HEK293 (cell line): ENCODE results near the gene SLC38A8.

Source experiments
- TF ChIP-seq, protein P1 (sequence below): fragments of 450-650 bp; formaldehyde crosslinking; IDR thresholded peaks from 2 replicates; pipeline ENCODE4 v1.5.1; 2016; ENCODE audit warnings: missing biosample characterization, missing genetic modification characterization
- TF ChIP-seq, protein P2 (sequence below): fragments of 450-650 bp; formaldehyde crosslinking; IDR thresholded peaks from 2 replicates; pipeline ENCODE4 v1.5.1; 2017; ENCODE audit warnings: missing biosample characterization, missing genetic modification characterization

DNA sequence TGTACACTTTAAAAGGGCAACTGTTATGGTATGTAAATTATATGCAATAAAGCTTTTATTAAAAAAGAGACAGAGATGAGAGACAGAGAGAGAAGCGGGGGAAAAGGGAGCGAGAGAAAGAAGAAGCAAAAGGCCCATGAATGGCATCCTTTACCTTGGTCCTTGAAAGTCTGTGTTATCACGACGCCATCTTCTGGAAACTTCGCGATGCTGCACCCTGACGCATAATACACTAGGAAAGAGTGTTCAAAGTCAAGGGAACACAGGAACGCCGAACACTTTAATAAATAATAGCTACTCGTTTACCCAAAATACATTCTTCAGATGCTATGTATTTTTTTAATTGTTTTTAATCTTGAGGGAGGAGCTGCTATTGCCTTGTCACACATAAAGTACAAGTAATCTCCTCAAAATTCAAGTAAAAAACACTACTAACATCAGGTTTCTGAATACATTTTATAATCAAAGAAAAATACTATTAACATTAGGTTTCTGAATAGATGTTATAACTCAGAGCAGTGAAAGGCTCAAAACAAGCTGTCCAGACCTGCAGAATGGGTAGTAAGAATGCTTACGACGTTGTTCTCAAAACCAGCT is 23.0 kb upstream of the SLC38A8 start:
- TF ChIP-seq, protein P1, sequence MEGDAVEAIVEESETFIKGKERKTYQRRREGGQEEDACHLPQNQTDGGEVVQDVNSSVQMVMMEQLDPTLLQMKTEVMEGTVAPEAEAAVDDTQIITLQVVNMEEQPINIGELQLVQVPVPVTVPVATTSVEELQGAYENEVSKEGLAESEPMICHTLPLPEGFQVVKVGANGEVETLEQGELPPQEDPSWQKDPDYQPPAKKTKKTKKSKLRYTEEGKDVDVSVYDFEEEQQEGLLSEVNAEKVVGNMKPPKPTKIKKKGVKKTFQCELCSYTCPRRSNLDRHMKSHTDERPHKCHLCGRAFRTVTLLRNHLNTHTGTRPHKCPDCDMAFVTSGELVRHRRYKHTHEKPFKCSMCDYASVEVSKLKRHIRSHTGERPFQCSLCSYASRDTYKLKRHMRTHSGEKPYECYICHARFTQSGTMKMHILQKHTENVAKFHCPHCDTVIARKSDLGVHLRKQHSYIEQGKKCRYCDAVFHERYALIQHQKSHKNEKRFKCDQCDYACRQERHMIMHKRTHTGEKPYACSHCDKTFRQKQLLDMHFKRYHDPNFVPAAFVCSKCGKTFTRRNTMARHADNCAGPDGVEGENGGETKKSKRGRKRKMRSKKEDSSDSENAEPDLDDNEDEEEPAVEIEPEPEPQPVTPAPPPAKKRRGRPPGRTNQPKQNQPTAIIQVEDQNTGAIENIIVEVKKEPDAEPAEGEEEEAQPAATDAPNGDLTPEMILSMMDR = peak; percentile 50; the same call in 1 of the 2 replicates
- TF ChIP-seq, protein P2, sequence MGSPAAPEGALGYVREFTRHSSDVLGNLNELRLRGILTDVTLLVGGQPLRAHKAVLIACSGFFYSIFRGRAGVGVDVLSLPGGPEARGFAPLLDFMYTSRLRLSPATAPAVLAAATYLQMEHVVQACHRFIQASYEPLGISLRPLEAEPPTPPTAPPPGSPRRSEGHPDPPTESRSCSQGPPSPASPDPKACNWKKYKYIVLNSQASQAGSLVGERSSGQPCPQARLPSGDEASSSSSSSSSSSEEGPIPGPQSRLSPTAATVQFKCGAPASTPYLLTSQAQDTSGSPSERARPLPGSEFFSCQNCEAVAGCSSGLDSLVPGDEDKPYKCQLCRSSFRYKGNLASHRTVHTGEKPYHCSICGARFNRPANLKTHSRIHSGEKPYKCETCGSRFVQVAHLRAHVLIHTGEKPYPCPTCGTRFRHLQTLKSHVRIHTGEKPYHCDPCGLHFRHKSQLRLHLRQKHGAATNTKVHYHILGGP (tag by site-specific recombination) = no peak
